ENCODE results near the gene DAAM1. TPM values are rescaled to one million over a fixed set of nuclear protein-coding genes. Genes with fewer than 3 reads are reported as not detected.

DAAM1 gene
- total and polyA plus RNA-seq, 3 donors from 2014 or later, result 23.9 to 57.3 (median 54.6) TPM

DNA sequence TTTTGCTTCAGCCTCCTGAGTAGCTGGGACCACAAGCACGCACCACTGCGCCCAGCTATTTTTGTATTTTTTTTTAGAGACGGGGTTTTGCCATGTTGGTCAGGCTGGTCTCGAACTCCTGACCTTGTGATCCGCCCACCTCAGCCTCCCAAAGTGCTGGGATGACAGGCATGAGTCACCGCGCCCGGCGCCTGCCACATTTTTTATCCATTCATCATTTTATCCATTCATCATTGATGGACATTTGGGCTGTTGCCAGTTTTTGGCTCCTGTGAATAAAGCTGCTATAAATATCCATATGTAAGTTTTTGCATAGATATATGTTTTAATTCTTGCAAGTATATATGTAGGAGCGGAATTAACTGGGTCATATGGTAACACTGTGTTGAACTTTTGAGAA, 79.5 kb downstream of the DAAM1 start:
- 92% methylated on average over 10 of the region's 10 CpGs for WGBS, 2 donors
- no peaks in the 10 kb centered on the region for H3K27me3 ChIP-seq
- no peak for TF ChIP-seq POLR2A (IDR thresholded peaks at IDR 0.05)
- TF ChIP-seq, protein P1, sequence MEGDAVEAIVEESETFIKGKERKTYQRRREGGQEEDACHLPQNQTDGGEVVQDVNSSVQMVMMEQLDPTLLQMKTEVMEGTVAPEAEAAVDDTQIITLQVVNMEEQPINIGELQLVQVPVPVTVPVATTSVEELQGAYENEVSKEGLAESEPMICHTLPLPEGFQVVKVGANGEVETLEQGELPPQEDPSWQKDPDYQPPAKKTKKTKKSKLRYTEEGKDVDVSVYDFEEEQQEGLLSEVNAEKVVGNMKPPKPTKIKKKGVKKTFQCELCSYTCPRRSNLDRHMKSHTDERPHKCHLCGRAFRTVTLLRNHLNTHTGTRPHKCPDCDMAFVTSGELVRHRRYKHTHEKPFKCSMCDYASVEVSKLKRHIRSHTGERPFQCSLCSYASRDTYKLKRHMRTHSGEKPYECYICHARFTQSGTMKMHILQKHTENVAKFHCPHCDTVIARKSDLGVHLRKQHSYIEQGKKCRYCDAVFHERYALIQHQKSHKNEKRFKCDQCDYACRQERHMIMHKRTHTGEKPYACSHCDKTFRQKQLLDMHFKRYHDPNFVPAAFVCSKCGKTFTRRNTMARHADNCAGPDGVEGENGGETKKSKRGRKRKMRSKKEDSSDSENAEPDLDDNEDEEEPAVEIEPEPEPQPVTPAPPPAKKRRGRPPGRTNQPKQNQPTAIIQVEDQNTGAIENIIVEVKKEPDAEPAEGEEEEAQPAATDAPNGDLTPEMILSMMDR (IDR thresholded peaks at IDR 0.05), result no peak
- H3K36me3 ChIP-seq (ENCODE audit: low read depth, missing control alignments), result no peaks in the 10 kb centered on the region
- no peak for DNase-seq
- no peak overlapping the region for H3K27ac ChIP-seq
- peaks cover 6% of the 10 kb centered on the region for H3K4me1 ChIP-seq
- intact Hi-C loops (cut with DNase I; ENCODE audit: low total_unique reads), result no loop called here
- H3K4me3 ChIP-seq, result no peak overlapping the region
- no peaks in the 10 kb centered on the region for H3K9me3 ChIP-seq

DNA sequence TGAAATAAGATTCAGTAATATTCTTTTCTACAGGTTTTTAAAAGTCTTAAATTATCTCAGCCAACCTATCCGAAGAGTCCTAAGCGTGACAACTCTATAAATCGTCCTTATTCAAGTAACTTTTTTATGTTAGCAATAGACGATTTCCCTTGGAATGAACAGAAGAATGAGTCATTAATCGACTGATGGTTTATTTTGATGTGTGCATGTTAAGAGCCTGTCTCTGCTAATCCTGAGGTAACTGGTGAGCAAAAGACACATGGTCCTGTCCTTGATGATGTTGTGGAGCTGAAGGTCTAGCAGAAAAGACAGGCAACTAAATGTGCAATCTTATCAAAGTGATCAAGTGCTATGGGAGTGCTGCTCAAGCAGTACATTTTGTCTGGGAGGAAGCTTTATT, 80.4 kb downstream of the DAAM1 start:
- 89 to 91% methylated on average over 5 of the region's 5 CpGs for WGBS, 2 donors
- Histone ChIP-seq H3K4me3 (no peak overlapping the region), H3K36me3 (ENCODE audit: low read depth, missing control alignments) (no peaks in the 10 kb centered on the region), H3K27ac (no peak overlapping the region), H3K4me1 (peaks cover 3% of the 10 kb centered on the region), H3K27me3 (no peaks in the 10 kb centered on the region), H3K9me3 (no peaks in the 10 kb centered on the region)
- no peak for DNase-seq
- intact Hi-C loops (cut with DNase I; ENCODE audit: low total_unique reads), result no loop called here
- TF ChIP-seq, protein P1 (IDR thresholded peaks at IDR 0.05), result no peak
- TF ChIP-seq POLR2A (IDR thresholded peaks at IDR 0.05), result no peak

DNA sequence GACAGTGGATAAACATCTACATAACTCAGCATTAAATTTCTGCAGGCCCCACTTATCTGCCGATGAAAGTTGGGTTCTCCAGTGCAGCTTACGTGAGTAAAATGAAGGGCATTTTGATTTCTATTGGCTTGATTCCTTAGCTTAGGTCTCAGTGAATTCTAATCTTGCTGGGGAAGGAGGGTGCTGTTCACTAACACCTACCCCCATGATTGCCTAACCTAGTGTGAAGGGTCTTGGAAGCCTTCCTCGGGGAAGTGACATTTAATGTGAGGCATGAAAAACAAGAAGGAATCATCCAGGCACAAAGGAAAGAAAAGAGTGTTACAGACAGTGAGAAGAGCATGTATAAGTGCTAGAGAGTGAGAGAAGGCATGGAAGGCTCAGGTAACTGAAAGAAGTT, 81.0 kb downstream of the DAAM1 start:
- no peaks in the 10 kb centered on the region for H3K36me3 ChIP-seq (ENCODE audit: low read depth, missing control alignments)
- 85 to 96% methylated on average over 3 of the region's 3 CpGs for WGBS, 2 donors
- no peak for DNase-seq
- H3K27me3 ChIP-seq, result no peaks in the 10 kb centered on the region
- no peak overlapping the region for H3K4me3 ChIP-seq
- intact Hi-C loops (cut with DNase I; ENCODE audit: low total_unique reads), result no loop called here
- no peak overlapping the region for H3K27ac ChIP-seq
- TF ChIP-seq, protein P1 (IDR thresholded peaks at IDR 0.05), result no peak
- TF ChIP-seq POLR2A (IDR thresholded peaks at IDR 0.05), result no peak
- H3K4me1 ChIP-seq, result no peaks in the 10 kb centered on the region
- H3K9me3 ChIP-seq, result no peaks in the 10 kb centered on the region

DNA sequence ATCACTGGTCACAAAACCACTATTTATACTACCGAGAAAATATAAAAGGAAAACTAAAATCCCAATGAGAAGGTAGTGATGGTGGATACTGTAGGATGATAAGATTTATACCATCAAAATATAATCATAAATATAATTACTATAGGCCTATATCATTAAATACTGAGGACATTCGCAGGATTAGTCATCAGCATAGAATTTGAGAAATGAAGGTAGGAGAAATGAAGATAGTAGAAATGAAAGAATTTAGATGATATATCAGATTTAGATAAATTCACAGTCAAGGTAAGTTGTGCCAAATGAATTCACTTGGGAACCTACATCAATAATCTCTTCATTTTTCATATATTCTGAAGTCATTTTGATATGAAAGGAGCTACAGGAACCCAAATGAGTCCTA, 82.8 kb downstream of the DAAM1 start:
- Histone ChIP-seq H3K9me3 (no peaks in the 10 kb centered on the region), H3K4me3 (no peak overlapping the region), H3K27ac (no peak overlapping the region), H3K27me3 (no peaks in the 10 kb centered on the region), H3K4me1 (peaks cover 6% of the 10 kb centered on the region), H3K36me3 (ENCODE audit: low read depth, missing control alignments) (no peaks in the 10 kb centered on the region)
- no peak for TF ChIP-seq POLR2A (IDR thresholded peaks at IDR 0.05)
- TF ChIP-seq, protein P1 (IDR thresholded peaks at IDR 0.05), result no peak
- DNase-seq, result no peak
- 90 to 97% methylated on average over 2 of the region's 2 CpGs for WGBS, 2 donors
- intact Hi-C loops (cut with DNase I; ENCODE audit: low total_unique reads), result no loop called here

DNA sequence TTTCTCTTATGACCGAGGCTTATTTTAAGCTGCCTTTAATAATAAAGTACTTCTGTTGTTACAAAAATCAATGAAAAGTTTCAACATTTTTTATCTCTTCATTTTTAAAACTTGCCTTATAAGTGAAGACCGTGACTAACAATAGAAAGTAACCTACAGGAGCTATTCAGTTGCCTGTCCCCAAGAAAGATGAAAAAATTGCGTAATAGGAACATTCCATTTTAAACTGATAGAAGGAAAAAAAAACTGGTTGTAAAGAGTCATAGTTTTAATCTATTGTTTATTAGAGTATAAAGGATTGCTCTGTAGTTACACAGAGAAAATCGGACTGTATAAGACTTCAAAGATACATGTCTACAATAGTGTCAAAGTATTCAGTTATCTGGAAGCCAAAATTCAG, 83.3 kb downstream of the DAAM1 start:
- TF ChIP-seq POLR2A (IDR thresholded peaks at IDR 0.05), result no peak
- TF ChIP-seq, protein P1 (IDR thresholded peaks at IDR 0.05), result no peak
- Histone ChIP-seq H3K9me3 (no peaks in the 10 kb centered on the region), H3K27me3 (no peaks in the 10 kb centered on the region), H3K36me3 (ENCODE audit: low read depth, missing control alignments) (no peaks in the 10 kb centered on the region), H3K4me3 (no peak overlapping the region), H3K27ac (no peak overlapping the region), H3K4me1 (peaks cover 6% of the 10 kb centered on the region)
- no peak for DNase-seq
- WGBS, 2 donors, result 55 to 62% methylated on average over 4 of the region's 4 CpGs
- intact Hi-C loops (cut with DNase I; ENCODE audit: low total_unique reads), result no loop called here
